ENCODE measurements around the gene TMEM52B.
"Not testable (repeated sequence)": the region's sequence is repeated elsewhere in the genome, so short reads cannot be mapped to it uniquely, and the experiment has no call there.

TMEM52B gene

DNA sequence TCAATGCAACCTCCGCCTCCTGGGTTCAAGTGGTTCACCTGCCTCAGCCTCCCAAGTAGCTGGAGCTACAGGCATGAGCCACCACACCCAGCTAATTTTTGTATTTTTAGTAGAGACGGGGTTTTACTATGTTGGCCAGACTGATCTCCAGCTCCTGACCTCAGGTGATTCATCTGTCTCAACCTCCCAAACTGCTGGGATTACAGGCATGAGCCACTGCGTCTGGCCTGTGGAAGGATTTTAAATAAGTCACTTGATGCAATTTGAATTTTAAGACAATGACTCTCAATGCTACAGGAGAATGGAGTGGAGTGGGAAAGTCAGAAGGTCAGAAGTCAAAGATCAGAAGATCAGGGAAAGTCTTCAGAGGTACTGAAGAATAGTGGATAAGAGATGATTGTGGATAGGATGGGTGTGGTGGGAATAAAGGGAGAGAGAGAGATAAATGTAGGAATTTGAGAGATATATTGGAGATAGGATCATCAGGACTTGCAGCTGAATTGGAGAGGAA is 15.4 kb downstream of the TMEM52B start:
- Histone ChIP-seq H2AFZ (no peak overlapping the region), H3K36me3 (ENCODE audit: control insufficient read depth, insufficient read depth, low read length) (no peaks in the 10 kb centered on the region), H3K4me2 (ENCODE audit: low read length) (no peak overlapping the region), H3K27me3 (ENCODE audit: control insufficient read depth, insufficient read depth, low read length) (no peaks in the 10 kb centered on the region), H3K4me1 (no peaks in the 10 kb centered on the region), H3K79me2 (no peaks in the 10 kb centered on the region), H3K9ac (no peak overlapping the region), H3K9me3 (ENCODE audit: control insufficient read depth, low read length) (no peaks in the 10 kb centered on the region), H3K4me3 (ENCODE audit: low read depth, low read length) (no peak overlapping the region), H3K27ac (no peak overlapping the region)
- TF ChIP-seq CTCF (IDR thresholded peaks at IDR 0.05) = no peak

DNA sequence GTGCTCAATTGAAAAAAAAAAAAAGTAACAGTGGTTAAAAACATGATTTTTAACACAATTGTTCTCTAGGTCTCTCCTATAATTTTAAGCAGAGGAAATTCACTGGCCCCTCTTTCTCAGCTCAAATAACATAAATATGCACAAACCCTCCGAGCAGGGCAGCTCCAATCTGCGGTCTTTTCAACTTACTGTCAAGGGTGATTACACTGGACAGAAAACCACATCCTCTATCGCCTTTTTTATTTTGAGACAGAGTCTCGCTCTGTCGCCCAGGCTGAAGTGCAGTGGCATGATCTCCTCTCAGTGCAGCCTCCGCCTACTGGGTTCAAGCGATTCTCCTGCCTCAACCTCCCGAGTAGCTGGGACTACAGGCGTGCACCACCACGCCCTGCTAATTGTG is 17.4 kb downstream of the TMEM52B start:
- Histone ChIP-seq H3K27ac (no peak overlapping the region), H3K9ac (no peak overlapping the region), H2AFZ (no peak overlapping the region), H3K9me3 (ENCODE audit: control insufficient read depth, low read length) (no peaks in the 10 kb centered on the region), H3K36me3 (ENCODE audit: control insufficient read depth, insufficient read depth, low read length) (no peaks in the 10 kb centered on the region), H3K27me3 (ENCODE audit: control insufficient read depth, insufficient read depth, low read length) (no peaks in the 10 kb centered on the region), H3K4me3 (ENCODE audit: low read depth, low read length) (no peak overlapping the region), H3K4me1 (no peaks in the 10 kb centered on the region), H3K79me2 (no peaks in the 10 kb centered on the region), H3K4me2 (ENCODE audit: low read length) (no peak overlapping the region)
- TF ChIP-seq CTCF (IDR thresholded peaks at IDR 0.05) = no peak

- Histone ChIP-seq H2AFZ (no peak overlapping the region), H3K27me3 (ENCODE audit: control insufficient read depth, insufficient read depth, low read length) (no peaks in the 10 kb centered on the region), H3K4me2 (ENCODE audit: low read length) (no peak overlapping the region), H3K4me1 (no peaks in the 10 kb centered on the region), H3K27ac (no peak overlapping the region), H3K4me3 (ENCODE audit: low read depth, low read length) (no peak overlapping the region), H3K36me3 (ENCODE audit: control insufficient read depth, insufficient read depth, low read length) (no peaks in the 10 kb centered on the region), H3K9ac (no peak overlapping the region), H3K79me2 (no peaks in the 10 kb centered on the region), H3K9me3 (ENCODE audit: control insufficient read depth, low read length) (no peaks in the 10 kb centered on the region)
- TF ChIP-seq CTCF (IDR thresholded peaks at IDR 0.05) = no peak
Observed at GRCh38 chr12:10197879-10198278, 19.0 kb downstream of the TMEM52B start.

DNA sequence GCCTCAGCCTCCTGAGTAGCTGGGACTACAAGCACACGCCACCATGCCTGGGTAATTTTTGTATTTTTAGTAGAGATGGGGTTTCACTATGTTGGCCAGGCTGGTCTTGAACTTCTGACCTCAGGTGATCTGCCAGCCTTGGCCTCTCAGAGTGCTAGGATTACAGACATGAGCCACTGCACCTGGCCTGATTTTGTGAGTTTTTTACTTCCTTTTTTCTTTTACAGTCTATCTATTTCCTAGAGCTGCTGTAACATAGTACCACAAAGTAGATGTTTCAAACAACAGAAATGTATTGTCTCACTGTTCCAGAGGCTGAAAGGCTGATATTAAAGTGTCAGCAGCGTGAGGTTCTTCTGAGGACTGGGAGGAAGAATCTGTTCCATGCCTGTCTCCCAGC is 25.7 kb downstream of the TMEM52B start:
- H3K36me3 ChIP-seq (ENCODE audit: control insufficient read depth, insufficient read depth, low read length); H3K27me3 ChIP-seq (ENCODE audit: control insufficient read depth, insufficient read depth, low read length); H3K9ac ChIP-seq; H3K4me3 ChIP-seq (ENCODE audit: low read depth, low read length); H3K79me2 ChIP-seq; H2AFZ ChIP-seq; H3K9me3 ChIP-seq (ENCODE audit: control insufficient read depth, low read length); H3K4me2 ChIP-seq (ENCODE audit: low read length); H3K4me1 ChIP-seq; H3K27ac ChIP-seq: not testable (repeated sequence)

GRCh38 chr12:10205220-10205807 is 26.5 kb downstream of the TMEM52B start:
- Histone ChIP-seq H3K4me3 (ENCODE audit: low read depth, low read length) (no peak overlapping the region), H3K9me3 (ENCODE audit: control insufficient read depth, low read length) (no peaks in the 10 kb centered on the region), H2AFZ (no peak overlapping the region), H3K36me3 (ENCODE audit: control insufficient read depth, insufficient read depth, low read length) (no peaks in the 10 kb centered on the region), H3K27ac (no peak overlapping the region), H3K9ac (no peak overlapping the region), H3K4me1 (no peaks in the 10 kb centered on the region), H3K79me2 (no peaks in the 10 kb centered on the region), H3K4me2 (ENCODE audit: low read length) (no peak overlapping the region), H3K27me3 (ENCODE audit: control insufficient read depth, insufficient read depth, low read length) (no peaks in the 10 kb centered on the region)
- TF ChIP-seq CTCF (IDR thresholded peaks at IDR 0.05) = no peak
